OCI-LY1 (cell line): ENCODE data around the gene PDE5A.

ENCODE experiments used
- H2AFZ ChIP-seq: fragments of 200-600 bp; sonication (generic), shearing (Covaris generic); 2 replicates; pipeline ENCODE4 v1.6.0; 2014; ENCODE audit warnings: antibody characterized with exemption, mild to moderate bottlenecking, low read length
- H3F3A ChIP-seq: fragments of 200-600 bp; sonication (generic), shearing (Covaris generic); 2 replicates; pipeline ENCODE4 v1.6.0; 2014; ENCODE audit warnings: mild to moderate bottlenecking, antibody characterized with exemption, low read length, moderate library complexity; ENCODE audit not compliant: insufficient read depth
- H3K27ac ChIP-seq: fragments of 200-600 bp; sonication (generic); 2 replicates; pipeline ENCODE4 v1.5.1; 2014; ENCODE audit warnings: low read length, mixed run types, mild to moderate bottlenecking, low read depth; ENCODE audit not compliant: poor library complexity, severe bottlenecking
- H3K27me3 ChIP-seq: fragments of 200-600 bp; sonication (generic); 2 replicates; pipeline ENCODE4 v1.6.0; 2014; ENCODE audit warnings: antibody characterized with exemption, mild to moderate bottlenecking, low read length, moderate library complexity; ENCODE audit not compliant: insufficient read depth
- H3K36me3 ChIP-seq: fragments of 200-600 bp; sonication (generic); 2 replicates; pipeline ENCODE4 v1.6.1; 2014; ENCODE audit warnings: mild to moderate bottlenecking, antibody characterized with exemption, low read length, moderate library complexity, mixed read lengths; ENCODE audit not compliant: insufficient read depth
- H3K4me1 ChIP-seq: fragments of 200-600 bp; sonication (generic); 2 replicates; pipeline ENCODE4 v1.5.1; 2014; ENCODE audit warnings: mild to moderate bottlenecking, low read length, moderate library complexity; ENCODE audit not compliant: insufficient read depth, severe bottlenecking
- H3K4me2 ChIP-seq: fragments of 200-600 bp; sonication (generic), shearing (Covaris generic); 2 replicates; pipeline ENCODE4 v1.6.1; 2014; ENCODE audit warnings: low read length
- H3K4me3 ChIP-seq: fragments of 200-600 bp; sonication (generic); 2 replicates; pipeline ENCODE4 v1.5.1; 2014; ENCODE audit warnings: low read length, low read depth, mild to moderate bottlenecking, mixed read lengths; ENCODE audit not compliant: poor library complexity, severe bottlenecking
- H3K79me2 ChIP-seq: fragments of 200-600 bp; shearing (Covaris generic); 2 replicates; pipeline ENCODE4 v1.6.1; 2016; ENCODE audit warnings: mixed run types, low read length, mixed read lengths; ENCODE audit not compliant: insufficient read depth
- H3K9ac ChIP-seq: fragments of 200-600 bp; sonication (generic), shearing (Covaris generic); 2 replicates; pipeline ENCODE4 v1.6.1; 2014; ENCODE audit warnings: mild to moderate bottlenecking, low read length, mixed read lengths
- H3K9me2 ChIP-seq: fragments of 200-600 bp; sonication (generic), shearing (Covaris generic); 2 replicates; pipeline ENCODE4 v1.6.1; 2014; ENCODE audit warnings: low read depth, mild to moderate bottlenecking, low read length, mixed read lengths
- H3K9me3 ChIP-seq: fragments of 200-600 bp; shearing (Covaris generic); 2 replicates; pipeline ENCODE4 v1.6.1; 2014; ENCODE audit warnings: low read length, mixed read lengths
- H4K20me1 ChIP-seq: fragments of 200-600 bp; sonication (generic), shearing (Covaris generic); 2 replicates; pipeline ENCODE4 v1.6.0; 2016; ENCODE audit warnings: mild to moderate bottlenecking, low read length; ENCODE audit not compliant: insufficient read depth
- CTCF ChIP-seq: fragments of 200-600 bp; sonication (generic), shearing (Covaris generic); IDR thresholded peaks from 2 replicates; pipeline ENCODE4 v1.5.1; 2017; ENCODE audit warnings: mild to moderate bottlenecking, antibody characterized with exemption, low read length, moderate library complexity, mixed read lengths
- EZH2 ChIP-seq: fragments of 200-600 bp; sonication (generic), shearing (Covaris generic); IDR thresholded peaks from 2 replicates; pipeline ENCODE4 v1.8.0; 2017; ENCODE audit warnings: borderline replicate concordance, mixed run types, mild to moderate bottlenecking, antibody characterized with exemption, low read length, moderate library complexity, mixed read lengths

Gene PDE5A

DNA sequence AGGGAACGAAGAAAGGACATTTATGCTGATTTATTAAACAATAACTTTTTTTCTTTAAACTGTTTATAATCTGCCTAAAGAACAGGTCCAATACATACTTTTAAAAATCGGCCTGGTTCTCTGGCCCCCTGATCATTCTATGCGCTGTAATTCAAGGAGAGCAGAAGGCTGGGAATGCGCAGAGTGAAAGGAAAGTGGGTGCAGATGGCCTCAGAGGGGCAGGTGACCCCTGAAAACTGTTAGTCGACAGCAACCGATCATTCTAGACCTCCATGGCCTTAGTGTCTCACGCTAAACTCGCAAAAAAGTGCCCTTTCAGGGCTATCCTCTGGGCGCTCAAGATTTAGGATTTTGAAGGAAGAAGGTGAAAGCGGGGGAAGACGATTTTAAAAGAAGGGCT, 2.2 kb downstream of the PDE5A start:
- peak overlapping the region; percentile 94; the same call in 1 of the 2 replicates for H3K4me2 ChIP-seq
- no peaks in the 10 kb centered on the region for H3K9me2 ChIP-seq
- H3K4me3 ChIP-seq: no peak overlapping the region
- no peaks in the 10 kb centered on the region for H3K27me3 ChIP-seq
- H2AFZ ChIP-seq: no peak overlapping the region
- no peak overlapping the region for H3K9ac ChIP-seq
- no peaks in the 10 kb centered on the region for H3K9me3 ChIP-seq
- no peaks in the 10 kb centered on the region for H3F3A ChIP-seq
- H4K20me1 ChIP-seq: no peaks in the 10 kb centered on the region
- peaks cover 26% of the 10 kb centered on the region for H3K4me1 ChIP-seq
- TF ChIP-seq EZH2 (no peak), CTCF (no peak)
- no peak overlapping the region for H3K27ac ChIP-seq
- no peaks in the 10 kb centered on the region for H3K79me2 ChIP-seq
- H3K36me3 ChIP-seq: no peaks in the 10 kb centered on the region

GRCh38 chr4:119625761-119626160, 2.8 kb downstream of the PDE5A start:
- no peak overlapping the region for H3K4me3 ChIP-seq
- H3K9ac ChIP-seq: no peak overlapping the region
- TF ChIP-seq CTCF (no peak), EZH2 (no peak)
- no peaks in the 10 kb centered on the region for H3K79me2 ChIP-seq
- no peaks in the 10 kb centered on the region for H3K36me3 ChIP-seq
- H3K4me2 ChIP-seq: no peak overlapping the region
- no peaks in the 10 kb centered on the region for H3K9me3 ChIP-seq
- no peaks in the 10 kb centered on the region for H3K27me3 ChIP-seq
- peaks cover 26% of the 10 kb centered on the region for H3K4me1 ChIP-seq
- H4K20me1 ChIP-seq: no peaks in the 10 kb centered on the region
- H3K9me2 ChIP-seq: no peaks in the 10 kb centered on the region
- no peaks in the 10 kb centered on the region for H3F3A ChIP-seq
- no peak overlapping the region for H2AFZ ChIP-seq
- H3K27ac ChIP-seq: no peak overlapping the region

DNA sequence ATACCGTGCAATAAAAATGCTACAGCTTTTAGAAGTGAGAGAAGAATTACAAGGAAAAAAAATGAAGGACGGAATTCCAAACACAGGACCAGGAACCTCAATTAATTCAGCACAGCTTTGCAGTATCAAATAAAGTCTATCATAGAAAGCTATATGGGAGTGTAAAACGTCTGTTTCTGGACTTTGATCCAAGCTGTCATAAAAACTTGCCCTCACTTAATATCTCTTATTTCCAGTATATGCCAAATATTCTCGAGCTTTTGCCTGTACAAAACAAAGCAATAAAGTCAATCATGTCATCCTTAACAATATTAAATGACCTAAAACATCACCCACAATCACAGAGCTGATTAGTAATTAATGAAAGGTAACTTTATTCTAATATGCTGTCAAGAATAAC, 4.2 kb downstream of the PDE5A start:
- no peak overlapping the region for H3K9ac ChIP-seq
- no peaks in the 10 kb centered on the region for H3K79me2 ChIP-seq
- TF ChIP-seq EZH2: no peak
- no peak for TF ChIP-seq CTCF
- H3K9me2 ChIP-seq: no peaks in the 10 kb centered on the region
- no peaks in the 10 kb centered on the region for H3K36me3 ChIP-seq
- H3K4me1 ChIP-seq: peaks cover 22% of the 10 kb centered on the region
- no peak overlapping the region for H2AFZ ChIP-seq
- no peak overlapping the region for H3K4me3 ChIP-seq
- no peaks in the 10 kb centered on the region for H3F3A ChIP-seq
- H4K20me1 ChIP-seq: no peaks in the 10 kb centered on the region
- no peaks in the 10 kb centered on the region for H3K9me3 ChIP-seq
- no peak overlapping the region for H3K27ac ChIP-seq
- no peak overlapping the region for H3K4me2 ChIP-seq
- H3K27me3 ChIP-seq: no peaks in the 10 kb centered on the region
